Stomach (tissue), 4 donors: ENCODE data around the gene DMRTC1B.

Experiments
- CTCF ChIP-seq, 7 experiments: fragments of 450-650 bp in 4 of 7; fragments of 200-600 bp in 3 of 7; sonication (generic) in 3 of 7; IDR thresholded peaks; one replicate each; pipeline ENCODE4 v1.5.1; 2016 to 2019; ENCODE audit warnings: antibody characterized with exemption in 7 of 7, control low read depth in 2 of 7, mild to moderate bottlenecking in 1 of 7
- EP300 ChIP-seq: sonication (generic); formaldehyde crosslinking; IDR thresholded peaks from one replicate; pipeline ENCODE4 v1.6.1; 2017; ENCODE audit warnings: antibody characterized with exemption
- POLR2A ChIP-seq, 4 donors: fragments of 450-650 bp; IDR thresholded peaks; one replicate each; pipeline ENCODE4 v1.6.1; 2016; ENCODE audit warnings: antibody characterized with exemption in 4 of 4, control low read depth in 2 of 4, mild to moderate bottlenecking in 1 of 4, moderate library complexity in 1 of 4
- POLR2AphosphoS5 ChIP-seq, 3 donors: sonication (generic); formaldehyde crosslinking; IDR thresholded peaks; one replicate each; pipeline ENCODE4 v1.6.1; 2016; ENCODE audit warnings: antibody characterized with exemption in 3 of 3

DNA sequence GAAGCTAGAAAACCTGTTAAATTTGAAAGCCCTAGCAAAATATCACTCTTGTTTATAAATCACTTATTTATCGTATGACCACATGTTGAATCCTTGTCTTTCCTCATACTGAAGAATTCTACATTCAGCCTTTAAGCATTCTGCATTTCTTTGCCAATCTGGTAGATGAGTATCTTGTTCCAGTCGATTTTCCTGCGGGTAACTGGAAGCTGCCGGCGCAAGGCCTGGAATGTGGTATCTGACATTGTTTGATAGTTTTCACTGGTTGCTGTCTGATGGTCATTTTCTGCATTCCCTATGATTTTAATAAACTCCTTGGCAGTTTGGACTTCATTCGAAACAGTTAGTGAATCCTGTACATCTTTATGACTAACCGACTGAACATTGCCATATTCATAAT, 48.8 kb upstream of the DMRTC1B start:
- TF ChIP-seq POLR2AphosphoS5 (IDR thresholded peaks at IDR 0.05) (no peak), CTCF (IDR thresholded peaks at IDR 0.05) (no peak), POLR2A (IDR thresholded peaks at IDR 0.05) (no peak), EP300 (no peak)
